B cell (primary cell): ENCODE results near the gene NMNAT3.

Experiments used
- EZH2 ChIP-seq: IDR thresholded peaks from 2 replicates; pipeline ENCODE4 v1.6.1; 2012; ENCODE audit warnings: borderline replicate concordance, low read depth, mild to moderate bottlenecking, moderate library complexity, low read length; ENCODE audit not compliant: insufficient read depth, poor library complexity, severe bottlenecking
- TF ChIP-seq, protein P1 (sequence below): fragments of 200-600 bp; IDR thresholded peaks from one replicate; pipeline ENCODE4 v1.8.0; 2022; ENCODE audit warnings: antibody characterized with exemption, mild to moderate bottlenecking

DNA sequence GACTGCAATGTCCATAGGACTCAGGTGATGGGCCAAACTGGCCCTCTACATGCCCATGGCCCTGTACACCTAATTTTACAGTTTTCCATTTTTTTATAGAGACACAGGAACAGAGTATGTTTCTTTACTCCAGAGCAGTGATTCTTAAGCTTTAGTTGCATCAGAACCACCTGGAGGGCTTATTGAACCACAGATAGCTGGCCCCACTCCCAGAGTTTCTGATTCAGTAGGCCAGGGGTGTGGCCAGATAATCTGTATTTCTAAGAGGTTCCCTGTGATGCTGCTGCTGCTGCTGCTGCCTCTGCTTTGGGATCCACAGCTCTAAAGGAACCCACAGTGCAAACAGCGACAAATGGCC is 143.3 kb downstream of the NMNAT3 start:
- TF ChIP-seq, protein P1, sequence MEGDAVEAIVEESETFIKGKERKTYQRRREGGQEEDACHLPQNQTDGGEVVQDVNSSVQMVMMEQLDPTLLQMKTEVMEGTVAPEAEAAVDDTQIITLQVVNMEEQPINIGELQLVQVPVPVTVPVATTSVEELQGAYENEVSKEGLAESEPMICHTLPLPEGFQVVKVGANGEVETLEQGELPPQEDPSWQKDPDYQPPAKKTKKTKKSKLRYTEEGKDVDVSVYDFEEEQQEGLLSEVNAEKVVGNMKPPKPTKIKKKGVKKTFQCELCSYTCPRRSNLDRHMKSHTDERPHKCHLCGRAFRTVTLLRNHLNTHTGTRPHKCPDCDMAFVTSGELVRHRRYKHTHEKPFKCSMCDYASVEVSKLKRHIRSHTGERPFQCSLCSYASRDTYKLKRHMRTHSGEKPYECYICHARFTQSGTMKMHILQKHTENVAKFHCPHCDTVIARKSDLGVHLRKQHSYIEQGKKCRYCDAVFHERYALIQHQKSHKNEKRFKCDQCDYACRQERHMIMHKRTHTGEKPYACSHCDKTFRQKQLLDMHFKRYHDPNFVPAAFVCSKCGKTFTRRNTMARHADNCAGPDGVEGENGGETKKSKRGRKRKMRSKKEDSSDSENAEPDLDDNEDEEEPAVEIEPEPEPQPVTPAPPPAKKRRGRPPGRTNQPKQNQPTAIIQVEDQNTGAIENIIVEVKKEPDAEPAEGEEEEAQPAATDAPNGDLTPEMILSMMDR = no peak
- TF ChIP-seq EZH2 = no peak
